A673 (cell line): ENCODE results near the gene RALGAPA2.

Source experiments
- CTCF ChIP-seq: fragments of 300-800, 200-600 bp; sonication (generic); conservative IDR thresholded peaks from 2 replicates; pipeline ENCODE4 v1.5.1; 2017; ENCODE audit warnings: low read depth, mild to moderate bottlenecking, antibody characterized with exemption, low read length, moderate library complexity, mixed read lengths
- EZH2 ChIP-seq: fragments of 200-600 bp; sonication (generic); IDR thresholded peaks from 2 replicates; pipeline ENCODE4 v1.6.1; 2017; ENCODE audit warnings: borderline replicate concordance, low read depth, mild to moderate bottlenecking, mixed read lengths, antibody characterized with exemption, low read length; ENCODE audit not compliant: poor library complexity, severe bottlenecking

- TF ChIP-seq EZH2: no peak
- no peak for TF ChIP-seq CTCF
Measured at GRCh38 chr20:20410678-20411077, 301.8 kb downstream of the RALGAPA2 start.
